Gastroesophageal sphincter (tissue), 3 donors: ENCODE results near the gene ANO4.

Experiments
- EP300 ChIP-seq: sonication (generic); formaldehyde crosslinking; IDR thresholded peaks from one replicate; pipeline ENCODE4 v1.6.1; 2017; ENCODE audit warnings: antibody characterized with exemption, mild to moderate bottlenecking
- POLR2AphosphoS5 ChIP-seq: sonication (generic); formaldehyde crosslinking; IDR thresholded peaks from one replicate; pipeline ENCODE4 v1.6.1; 2017; ENCODE audit warnings: antibody characterized with exemption
- TF ChIP-seq, protein P1 (sequence below), 4 experiments: fragments of 200-600 bp in 2 of 4; fragments of 450-650 bp in 2 of 4; sonication (generic) in 1 of 4; IDR thresholded peaks; one replicate each; pipeline ENCODE4 v1.5.1; 2017 to 2019; ENCODE audit warnings: antibody characterized with exemption in 4 of 4, mild to moderate bottlenecking in 2 of 4, moderate library complexity in 2 of 4

DNA sequence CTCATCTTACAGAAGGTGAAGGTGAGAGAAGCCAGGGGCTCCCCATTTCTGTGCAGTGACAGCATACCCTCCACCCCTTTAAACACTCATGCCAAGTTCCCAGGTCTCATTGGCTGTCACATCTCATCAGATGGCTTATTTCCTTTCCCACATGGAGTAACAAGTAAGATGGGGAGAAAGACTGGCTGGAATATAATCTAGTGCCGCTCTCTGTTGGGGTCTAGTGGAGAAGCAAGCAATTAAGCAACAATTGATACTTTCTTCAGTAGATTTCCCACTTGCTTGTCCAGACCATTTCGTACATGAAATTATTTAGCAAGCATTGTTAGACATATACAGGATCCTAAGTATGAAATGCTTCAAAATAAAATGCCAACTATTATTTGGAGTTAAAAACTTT, 323.3 kb downstream of the ANO4 start:
- TF ChIP-seq, protein P1, sequence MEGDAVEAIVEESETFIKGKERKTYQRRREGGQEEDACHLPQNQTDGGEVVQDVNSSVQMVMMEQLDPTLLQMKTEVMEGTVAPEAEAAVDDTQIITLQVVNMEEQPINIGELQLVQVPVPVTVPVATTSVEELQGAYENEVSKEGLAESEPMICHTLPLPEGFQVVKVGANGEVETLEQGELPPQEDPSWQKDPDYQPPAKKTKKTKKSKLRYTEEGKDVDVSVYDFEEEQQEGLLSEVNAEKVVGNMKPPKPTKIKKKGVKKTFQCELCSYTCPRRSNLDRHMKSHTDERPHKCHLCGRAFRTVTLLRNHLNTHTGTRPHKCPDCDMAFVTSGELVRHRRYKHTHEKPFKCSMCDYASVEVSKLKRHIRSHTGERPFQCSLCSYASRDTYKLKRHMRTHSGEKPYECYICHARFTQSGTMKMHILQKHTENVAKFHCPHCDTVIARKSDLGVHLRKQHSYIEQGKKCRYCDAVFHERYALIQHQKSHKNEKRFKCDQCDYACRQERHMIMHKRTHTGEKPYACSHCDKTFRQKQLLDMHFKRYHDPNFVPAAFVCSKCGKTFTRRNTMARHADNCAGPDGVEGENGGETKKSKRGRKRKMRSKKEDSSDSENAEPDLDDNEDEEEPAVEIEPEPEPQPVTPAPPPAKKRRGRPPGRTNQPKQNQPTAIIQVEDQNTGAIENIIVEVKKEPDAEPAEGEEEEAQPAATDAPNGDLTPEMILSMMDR (IDR thresholded peaks at IDR 0.05) = no peak
- TF ChIP-seq POLR2AphosphoS5 (no peak), EP300 (no peak)
